GM19239 (cell line): ENCODE results near the gene MPPE1.

Source experiments
- DNase-seq: peaks from one replicate; pipeline ENCODE4 v3.0.0; 2011; ENCODE audit warnings: low spot score; ENCODE audit not compliant: insufficient read length
- FAIRE-seq: peaks from 2 replicates; lab custom pipeline; 2011; peaks lifted over from hg19 to GRCh38; lab: Jason Lieb, UNC

MPPE1 gene

GRCh38 chr18:11886577-11887110 is 21.5 kb downstream of the MPPE1 start:
- DNase-seq = no peak
- no peak for FAIRE-seq

DNA sequence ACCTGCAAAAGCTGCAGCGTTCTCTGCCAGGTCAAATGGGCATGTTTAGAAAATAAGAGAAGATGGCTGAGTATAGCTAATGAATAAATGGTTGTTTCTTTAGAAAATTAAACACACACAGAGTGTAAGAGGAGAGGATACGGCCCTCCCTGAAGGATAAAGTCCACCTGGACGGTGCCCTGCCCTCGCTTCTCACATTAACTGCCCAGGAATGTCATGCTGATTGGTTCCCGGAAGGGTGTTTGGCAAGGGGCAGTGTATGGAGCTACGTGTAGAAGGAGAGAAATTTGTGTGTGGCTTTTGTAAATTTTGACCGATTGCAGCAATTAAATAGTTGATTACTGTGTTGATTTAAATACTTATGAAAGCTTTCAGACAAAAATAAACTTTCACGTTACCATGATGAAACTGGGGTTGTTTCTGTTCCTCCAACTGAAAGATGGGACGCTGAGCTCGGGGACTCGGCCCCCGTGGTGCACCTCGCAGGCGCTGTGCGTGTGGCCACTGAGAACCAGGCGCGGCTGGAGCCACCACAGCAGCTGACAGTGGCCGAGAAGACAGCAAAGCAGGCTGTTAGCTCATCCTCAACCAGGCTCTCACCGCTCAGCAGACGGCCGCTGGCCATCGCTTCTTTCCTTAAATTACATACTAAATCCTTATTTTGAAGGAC is 22.7 kb downstream of the MPPE1 start:
- DNase-seq (no peak), FAIRE-seq (no peak)

GRCh38 chr18:11884396-11885030 is 23.6 kb downstream of the MPPE1 start:
- no peak for DNase-seq
- FAIRE-seq = no peak

DNA sequence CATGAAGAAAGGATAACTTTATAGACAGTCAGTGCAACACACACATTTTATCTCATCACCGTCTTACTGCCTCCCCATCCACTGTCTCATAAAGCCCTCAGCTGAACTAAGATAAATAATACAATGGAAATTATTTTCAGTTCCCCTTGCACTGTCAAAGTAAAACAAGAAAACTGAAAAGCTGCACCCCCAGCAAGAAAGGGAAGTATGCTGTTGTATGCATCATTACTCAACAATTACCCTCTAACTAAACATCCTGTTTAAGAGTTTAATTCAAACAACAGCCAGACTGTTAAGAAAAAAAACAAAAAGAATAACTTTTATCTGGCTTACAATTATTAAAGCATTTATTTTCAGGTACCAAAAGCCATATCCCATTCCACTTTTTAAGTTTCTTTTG is 25.0 kb downstream of the MPPE1 start:
- DNase-seq (peak; percentile 35), FAIRE-seq (peak; percentile 11)

GRCh38 chr18:11882636-11883035 is 25.5 kb downstream of the MPPE1 start:
- DNase-seq = no peak
- no peak for FAIRE-seq

DNA sequence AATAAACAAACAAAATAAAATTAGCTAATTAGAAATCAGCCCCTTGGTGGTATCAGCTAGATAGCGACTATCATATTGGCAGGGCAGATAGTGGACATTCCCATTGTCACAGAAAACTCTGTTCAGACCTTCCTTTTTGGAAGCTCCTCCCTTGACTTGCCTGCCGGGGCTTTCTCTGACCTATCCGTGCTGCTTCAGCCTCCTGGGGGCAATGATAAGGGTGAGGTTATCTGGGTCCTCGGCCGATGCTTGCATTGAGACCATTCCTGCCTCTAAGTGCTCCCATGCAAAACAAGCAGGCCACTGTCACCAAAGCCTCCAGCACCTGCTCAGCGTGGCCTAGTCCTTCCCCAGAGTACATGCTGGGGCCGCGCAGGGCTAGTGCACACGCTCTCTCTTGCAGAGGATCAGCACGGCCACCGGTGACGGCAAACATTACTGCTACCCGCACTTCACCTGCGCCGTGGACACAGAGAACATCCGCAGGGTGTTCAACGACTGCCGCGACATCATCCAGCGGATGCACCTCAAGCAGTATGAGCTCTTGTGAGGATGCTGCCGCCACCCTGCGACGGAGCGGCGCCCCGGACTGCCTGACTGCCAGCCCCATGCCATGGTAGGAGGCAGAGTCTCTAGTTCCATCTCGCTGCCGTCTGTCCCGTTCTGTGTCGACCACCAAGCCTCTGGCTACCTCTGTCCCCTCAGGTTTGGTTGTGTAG is 27.4 kb downstream of the MPPE1 start:
- DNase-seq = no peak
- FAIRE-seq = no peak

- FAIRE-seq = no peak
- DNase-seq = no peak
Observed at GRCh38 chr18:11877497-11878135, 30.5 kb downstream of the MPPE1 start.

DNA sequence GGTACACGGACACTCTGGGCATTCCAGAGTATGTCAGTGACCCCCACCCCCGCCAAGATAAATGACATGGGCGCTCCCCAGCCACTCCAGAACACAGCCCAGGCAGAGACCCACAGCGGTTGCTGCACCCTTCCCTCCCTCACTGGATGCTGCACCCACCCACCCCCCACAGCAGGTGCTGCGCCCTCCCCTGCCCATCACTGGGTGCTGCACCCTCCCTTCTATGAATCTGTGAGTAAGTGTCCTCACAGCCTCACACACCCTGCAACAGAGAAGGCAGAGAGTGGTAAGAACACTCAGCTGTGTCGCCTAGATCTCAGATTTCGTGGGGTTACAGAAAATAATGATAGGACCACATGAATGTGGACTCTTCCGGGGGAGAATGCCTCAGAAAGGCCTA is 33.4 kb downstream of the MPPE1 start:
- FAIRE-seq (no peak), DNase-seq (no peak)

DNA sequence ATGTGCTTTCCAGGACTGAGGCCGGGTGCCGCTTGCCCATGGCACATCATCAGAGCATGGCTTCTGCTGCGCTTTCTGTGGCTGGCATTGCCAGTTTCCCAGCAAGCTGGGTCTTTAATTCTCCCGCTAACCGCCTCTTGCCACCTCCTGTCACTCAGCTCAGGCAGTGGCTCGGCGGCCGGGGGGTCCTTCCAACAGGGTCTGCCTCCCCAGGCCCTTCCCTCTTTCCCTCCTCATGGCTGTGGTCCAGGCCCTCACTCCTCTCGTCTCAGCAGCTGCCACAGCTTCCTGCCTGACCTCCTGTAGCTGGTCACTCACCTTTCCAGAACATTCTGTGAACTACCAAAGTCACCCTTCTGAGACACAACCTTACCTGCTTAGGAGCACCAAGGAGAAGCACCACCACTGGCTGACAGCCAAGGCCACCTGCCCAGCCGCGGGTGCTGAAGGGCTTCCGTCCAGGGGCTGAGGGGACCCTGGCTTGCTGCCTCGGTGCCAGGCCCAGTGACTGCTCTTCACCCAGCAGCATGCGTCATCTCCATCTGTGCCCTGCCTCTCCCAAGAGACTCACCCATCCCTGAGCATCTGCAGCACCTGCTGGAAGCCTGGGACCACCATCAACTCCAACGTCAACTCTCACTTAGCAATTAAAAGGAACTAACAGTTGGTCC is 34.3 kb downstream of the MPPE1 start:
- no peak for FAIRE-seq
- no peak for DNase-seq

GRCh38 chr18:11872479-11873136 is 35.5 kb downstream of the MPPE1 start:
- FAIRE-seq (no peak), DNase-seq (no peak)

GRCh38 chr18:11871501-11871900 is 36.6 kb downstream of the MPPE1 start:
- no peak for FAIRE-seq
- no peak for DNase-seq

- FAIRE-seq (no peak), DNase-seq (no peak)
Observed at GRCh38 chr18:11868230-11868629, 39.9 kb downstream of the MPPE1 start.

DNA sequence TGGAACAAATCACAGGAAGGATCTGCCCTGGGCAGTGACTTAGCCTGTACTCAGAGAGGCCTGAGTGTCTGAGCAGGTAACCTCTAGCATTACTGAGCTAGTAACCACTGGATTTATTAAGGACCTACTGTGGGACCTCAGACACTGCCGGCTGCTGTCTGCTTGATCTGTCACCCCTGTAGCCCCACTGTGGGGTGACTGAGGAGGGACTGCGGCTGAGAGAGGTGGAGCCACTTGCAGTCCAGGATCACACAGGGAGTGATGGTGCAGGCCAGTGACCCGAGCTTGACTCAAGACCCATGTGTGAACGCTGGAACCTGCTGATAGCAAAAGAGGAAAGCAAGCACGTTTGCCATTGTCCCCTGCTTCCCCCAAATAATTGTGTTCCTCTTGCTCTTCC is 41.4 kb downstream of the MPPE1 start:
- DNase-seq = no peak
- no peak for FAIRE-seq

- FAIRE-seq (no peak), DNase-seq (no peak)
Observed at GRCh38 chr18:11866329-11866728, 41.8 kb downstream of the MPPE1 start.

- DNase-seq = no peak
- FAIRE-seq = no peak
Observed at GRCh38 chr18:11865071-11865470, 43.0 kb downstream of the MPPE1 start.

- no peak for FAIRE-seq
- DNase-seq = no peak
Observed at GRCh38 chr18:11864471-11864870, 43.6 kb downstream of the MPPE1 start.

GRCh38 chr18:11862468-11863137 is 45.5 kb downstream of the MPPE1 start:
- no peak for FAIRE-seq
- DNase-seq = no peak

- FAIRE-seq (no peak), DNase-seq (no peak)
Observed at GRCh38 chr18:11861583-11862288, 46.4 kb downstream of the MPPE1 start.
